DMS 273 (cell line): Measurements from ENCODE around the gene RAB30.
A peak's percentile ranks its signal among the peaks of the same experiment; 100 is the strongest.
"Not testable (repeated sequence)": the region's sequence is repeated elsewhere in the genome, so short reads cannot be mapped to it uniquely, and the experiment has no call there.

Experiments
- DNase-seq: peaks from one replicate; lab custom pipeline; 2025; ENCODE audit not compliant: unreplicated experiment; lab: John Stamatoyannopoulos, UW

The RAB30 gene

GRCh38 chr11:83011333-83012167, 60.1 kb downstream of the RAB30 start:
- DNase-seq: peak; percentile 10

- DNase-seq: no peak
Measured at GRCh38 chr11:83009999-83010398, 61.7 kb downstream of the RAB30 start.

GRCh38 chr11:83009136-83009535, 62.6 kb downstream of the RAB30 start:
- DNase-seq: not testable (repeated sequence)

GRCh38 chr11:83008581-83008923, 63.1 kb downstream of the RAB30 start:
- no peak for DNase-seq

GRCh38 chr11:83007909-83008580, 63.7 kb downstream of the RAB30 start:
- DNase-seq: no peak

GRCh38 chr11:83007477-83007876, 64.2 kb downstream of the RAB30 start:
- no peak for DNase-seq

GRCh38 chr11:83006877-83007330, 64.8 kb downstream of the RAB30 start:
- DNase-seq: no peak

GRCh38 chr11:83004746-83005556, 66.7 kb downstream of the RAB30 start:
- DNase-seq: no peak

GRCh38 chr11:83002522-83002921, 69.2 kb downstream of the RAB30 start:
- DNase-seq: no peak

GRCh38 chr11:83002053-83002452, 69.6 kb downstream of the RAB30 start:
- DNase-seq: no peak

- no peak for DNase-seq
Measured at GRCh38 chr11:83000381-83000780, 71.3 kb downstream of the RAB30 start.

- DNase-seq: no peak
Measured at GRCh38 chr11:82999232-82999631, 72.5 kb downstream of the RAB30 start.

GRCh38 chr11:82998697-82999096, 73.0 kb downstream of the RAB30 start:
- no peak for DNase-seq

- DNase-seq: no peak
Measured at GRCh38 chr11:82996966-82997606, 74.6 kb downstream of the RAB30 start.

- no peak for DNase-seq
Measured at GRCh38 chr11:82995754-82996398, 75.8 kb downstream of the RAB30 start.

GRCh38 chr11:82995235-82995634, 76.5 kb downstream of the RAB30 start:
- no peak for DNase-seq

GRCh38 chr11:82994604-82995230, 77.0 kb downstream of the RAB30 start:
- no peak for DNase-seq

GRCh38 chr11:82992223-82992622, 79.5 kb downstream of the RAB30 start:
- no peak for DNase-seq

GRCh38 chr11:82989628-82990404, 81.9 kb downstream of the RAB30 start:
- no peak for DNase-seq
